SK-N-MC (cell line): ENCODE data around the gene TMEM117.

Experiments used
- DNase-seq: peaks from one replicate; pipeline ENCODE4 v3.0.0-alpha.2; 2011; ENCODE audit warnings: low read depth, low spot score
- H3K27ac ChIP-seq: fragments of 200-600 bp; sonication (generic); 2 replicates; pipeline ENCODE4 v1.5.1; 2016; ENCODE audit warnings: mixed run types
- H3K36me3 ChIP-seq: fragments of 200-600 bp; sonication (generic); 2 replicates; pipeline ENCODE4 v1.6.1; 2017; ENCODE audit warnings: antibody characterized with exemption, low read length, mixed read lengths; ENCODE audit not compliant: insufficient read depth
- H3K4me3 ChIP-seq: fragments of 200-600 bp; sonication (generic); 2 replicates; pipeline ENCODE4 v1.5.1; 2016
- H3K9ac ChIP-seq: fragments of 200-600 bp; sonication (generic); 2 replicates; pipeline ENCODE4 v1.8.0; 2017; ENCODE audit warnings: mixed run types, mixed read lengths; ENCODE audit not compliant: insufficient read length
- H3K9me3 ChIP-seq: fragments of 200-600 bp; sonication (generic); 2 replicates; pipeline ENCODE4 v1.6.1; 2017; ENCODE audit warnings: low read depth, mild to moderate bottlenecking, antibody characterized with exemption, low read length, moderate library complexity, mixed read lengths
- EZH2 ChIP-seq: fragments of 200-600 bp; sonication (generic); IDR thresholded peaks from one replicate; pipeline ENCODE4 v1.6.1; 2017; ENCODE audit warnings: antibody characterized with exemption
- FOXP2 ChIP-seq: optimal IDR thresholded peaks from 2 replicates; pipeline ENCODE3; 2011; ENCODE audit warnings: mild to moderate bottlenecking, moderate library complexity; ENCODE audit not compliant: insufficient read depth; ENCODE audit errors: extremely low read length, control extremely low read depth
- POLR2AphosphoS5 ChIP-seq: IDR thresholded peaks from 2 replicates; pipeline ENCODE4 v1.6.1; 2012; ENCODE audit warnings: mild to moderate bottlenecking, low read depth, low read length, borderline replicate concordance

TMEM117 gene

DNA sequence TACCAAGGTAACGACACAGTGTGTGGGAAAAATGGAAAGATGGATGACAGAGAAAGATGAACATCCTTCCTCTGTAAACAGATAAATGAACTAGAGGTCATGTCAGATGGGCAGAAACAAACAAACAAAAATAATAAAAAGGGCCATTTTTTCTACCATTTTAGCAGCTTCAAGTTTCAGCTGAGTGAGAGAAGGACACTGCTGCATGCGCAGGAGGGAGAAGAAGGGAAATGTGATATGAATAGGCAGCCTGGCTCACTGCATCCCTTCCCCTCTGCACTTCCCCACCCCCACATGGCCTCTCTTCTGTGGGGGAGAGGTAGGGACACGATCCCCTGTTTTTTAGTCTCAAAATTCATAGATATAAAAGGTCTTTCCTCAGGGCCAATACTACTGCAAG, 548.3 kb downstream of the TMEM117 start:
- no peaks in the 10 kb centered on the region for H3K9me3 ChIP-seq
- TF ChIP-seq EZH2 (no peak), FOXP2 (no peak), POLR2AphosphoS5 (no peak)
- no peak for DNase-seq
- H3K27ac ChIP-seq, result no peak overlapping the region
- H3K4me3 ChIP-seq, result no peak overlapping the region
- no peaks in the 10 kb centered on the region for H3K36me3 ChIP-seq
- no peak overlapping the region for H3K9ac ChIP-seq

DNA sequence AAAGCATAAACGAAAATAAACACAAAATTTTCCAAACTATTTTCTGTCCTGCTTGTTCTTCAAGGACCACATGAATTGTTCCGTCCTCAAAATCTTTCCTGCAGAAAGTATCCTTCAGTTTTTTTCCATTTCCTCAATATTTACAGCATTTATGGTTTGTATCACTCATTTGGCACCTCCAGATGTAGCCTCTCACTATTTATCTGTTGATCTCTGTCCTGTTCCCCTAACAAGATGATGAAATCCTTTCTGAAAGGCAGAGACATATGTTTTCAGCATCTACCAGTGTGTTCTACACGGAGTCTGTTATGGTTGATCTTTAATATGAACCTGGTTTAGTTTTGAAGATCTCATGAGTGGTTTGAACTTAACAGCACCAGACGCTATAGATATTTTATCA, 550.1 kb downstream of the TMEM117 start:
- no peak overlapping the region for H3K27ac ChIP-seq

DNA sequence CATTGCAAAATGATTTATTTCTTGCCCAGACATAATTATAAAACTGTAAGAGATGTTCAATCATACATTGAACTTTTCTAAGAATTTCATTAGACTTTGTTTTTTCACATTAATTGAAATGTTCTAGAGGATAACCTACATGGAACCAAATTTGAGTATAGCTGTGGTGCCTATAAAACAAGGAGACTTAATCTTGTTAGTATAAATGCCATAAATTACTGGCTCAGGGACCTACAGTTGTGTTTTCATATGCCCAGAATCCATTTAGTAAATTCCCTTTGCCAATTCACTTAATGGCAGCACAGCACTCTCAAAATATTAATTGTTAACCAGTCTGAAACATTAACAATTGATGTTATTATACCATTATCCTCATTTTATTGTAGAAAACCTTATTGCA, 551.7 kb downstream of the TMEM117 start:
- H3K36me3 ChIP-seq, result no peaks in the 10 kb centered on the region
- TF ChIP-seq EZH2 (no peak), POLR2AphosphoS5 (no peak), FOXP2 (no peak)

More for the DNA sequence above, 550.1 kb downstream of the TMEM117 start:
- no peak for DNase-seq
- no peaks in the 10 kb centered on the region for H3K36me3 ChIP-seq
- no peak overlapping the region for H3K9ac ChIP-seq
- TF ChIP-seq EZH2, result no peak
- no peak for TF ChIP-seq FOXP2
- TF ChIP-seq POLR2AphosphoS5, result no peak
- H3K4me3 ChIP-seq, result no peak overlapping the region
- no peaks in the 10 kb centered on the region for H3K9me3 ChIP-seq

DNA sequence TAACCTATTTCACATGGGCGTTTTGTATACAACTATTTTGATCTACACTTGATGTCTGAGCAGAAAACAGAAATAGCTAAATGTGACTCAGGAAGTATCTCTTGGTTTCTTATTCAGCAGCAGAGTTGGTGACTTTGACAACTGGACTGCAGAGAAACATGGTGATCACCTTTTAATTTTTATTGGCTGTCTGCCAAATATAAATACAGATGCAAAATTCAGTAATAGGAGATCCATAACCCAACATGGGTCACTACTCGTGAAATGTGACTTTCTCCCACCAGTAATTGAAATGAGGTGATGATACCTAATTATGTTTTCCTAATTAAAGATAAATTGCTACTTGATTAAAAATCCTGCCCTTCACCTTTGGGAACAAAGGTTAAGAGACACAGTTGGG, 553.2 kb downstream of the TMEM117 start:
- Histone ChIP-seq H3K36me3 (no peaks in the 10 kb centered on the region), H3K4me3 (no peak overlapping the region), H3K9me3 (no peaks in the 10 kb centered on the region), H3K27ac (no peak overlapping the region), H3K9ac (no peak overlapping the region)
- TF ChIP-seq EZH2 (no peak), POLR2AphosphoS5 (no peak), FOXP2 (no peak)
- no peak for DNase-seq

More for the DNA sequence above, 551.7 kb downstream of the TMEM117 start:
- no peak overlapping the region for H3K27ac ChIP-seq
- no peak for DNase-seq
- no peaks in the 10 kb centered on the region for H3K9me3 ChIP-seq
- H3K9ac ChIP-seq, result no peak overlapping the region
- no peak overlapping the region for H3K4me3 ChIP-seq

DNA sequence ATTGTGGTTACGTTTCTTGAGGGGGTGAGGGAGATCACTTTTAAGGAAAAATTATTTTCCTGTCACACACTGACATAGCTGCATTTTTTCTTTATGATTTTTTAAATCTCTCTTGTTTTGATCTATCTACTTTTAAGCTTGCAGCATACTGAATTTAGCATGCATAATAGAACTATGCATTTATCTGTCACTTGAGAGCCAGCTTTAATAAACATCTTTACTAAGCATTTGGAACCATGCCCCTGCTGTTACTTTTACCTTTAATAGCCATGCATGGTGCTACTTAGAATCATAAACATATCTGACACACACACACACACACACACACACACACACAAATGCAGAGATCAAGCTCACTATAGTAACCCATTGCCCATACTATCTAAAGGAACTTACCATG, 554.0 kb downstream of the TMEM117 start:
- Histone ChIP-seq H3K36me3 (no peaks in the 10 kb centered on the region), H3K9me3 (no peaks in the 10 kb centered on the region), H3K27ac (no peak overlapping the region), H3K9ac (no peak overlapping the region), H3K4me3 (no peak overlapping the region)
- TF ChIP-seq POLR2AphosphoS5 (no peak), FOXP2 (no peak), EZH2 (no peak)
- DNase-seq, result no peak

DNA sequence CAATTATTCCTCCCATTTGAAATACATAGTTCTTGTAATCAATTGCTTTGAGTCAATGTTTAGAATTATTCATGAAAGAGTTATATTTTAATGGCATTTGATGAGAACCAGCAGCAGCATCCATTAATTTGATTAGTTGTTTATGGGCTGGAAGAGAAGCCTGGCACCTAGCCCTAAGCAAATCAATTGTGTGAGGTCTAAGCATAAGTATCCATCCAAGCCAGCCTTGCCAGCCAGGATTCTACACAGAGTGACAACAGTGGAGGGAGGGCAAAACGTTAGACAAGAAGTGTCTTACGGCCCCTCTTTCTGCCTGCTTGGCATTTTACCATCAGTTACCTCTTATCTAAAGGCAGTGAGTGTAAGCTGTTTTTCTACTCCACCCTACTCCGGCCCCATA, 561.8 kb downstream of the TMEM117 start:
- H3K36me3 ChIP-seq, result no peaks in the 10 kb centered on the region

GRCh38 chr12:44403185-44403584, 567.3 kb downstream of the TMEM117 start:
- no peak overlapping the region for H3K27ac ChIP-seq
- H3K9me3 ChIP-seq, result no peaks in the 10 kb centered on the region
- TF ChIP-seq FOXP2, result no peak
- DNase-seq, result no peak
- no peaks in the 10 kb centered on the region for H3K36me3 ChIP-seq
- no peak overlapping the region for H3K9ac ChIP-seq
- H3K4me3 ChIP-seq, result no peak overlapping the region

More for the DNA sequence above, 561.8 kb downstream of the TMEM117 start:
- Histone ChIP-seq H3K9ac (no peak overlapping the region), H3K9me3 (no peaks in the 10 kb centered on the region), H3K4me3 (no peak overlapping the region), H3K27ac (no peak overlapping the region)
- TF ChIP-seq POLR2AphosphoS5 (no peak), EZH2 (no peak), FOXP2 (no peak)
- no peak for DNase-seq

GRCh38 chr12:44405297-44405696, 569.4 kb downstream of the TMEM117 start:
- H3K9ac ChIP-seq, result no peak overlapping the region
- no peak for TF ChIP-seq FOXP2
- no peak for TF ChIP-seq POLR2AphosphoS5
- TF ChIP-seq EZH2, result no peak
- no peak overlapping the region for H3K27ac ChIP-seq
- H3K9me3 ChIP-seq, result no peaks in the 10 kb centered on the region
- no peak for DNase-seq
- H3K4me3 ChIP-seq, result no peak overlapping the region
- H3K36me3 ChIP-seq, result no peaks in the 10 kb centered on the region

GRCh38 chr12:44422559-44422958, 586.7 kb downstream of the TMEM117 start:
- no peak overlapping the region for H3K27ac ChIP-seq
- TF ChIP-seq FOXP2 (no peak), EZH2 (no peak), POLR2AphosphoS5 (no peak)
- DNase-seq, result no peak
- no peak overlapping the region for H3K4me3 ChIP-seq
- H3K36me3 ChIP-seq, result no peaks in the 10 kb centered on the region
- no peaks in the 10 kb centered on the region for H3K9me3 ChIP-seq
- no peak overlapping the region for H3K9ac ChIP-seq
